ENCODE data around the gene PLEKHJ1.

DNA sequence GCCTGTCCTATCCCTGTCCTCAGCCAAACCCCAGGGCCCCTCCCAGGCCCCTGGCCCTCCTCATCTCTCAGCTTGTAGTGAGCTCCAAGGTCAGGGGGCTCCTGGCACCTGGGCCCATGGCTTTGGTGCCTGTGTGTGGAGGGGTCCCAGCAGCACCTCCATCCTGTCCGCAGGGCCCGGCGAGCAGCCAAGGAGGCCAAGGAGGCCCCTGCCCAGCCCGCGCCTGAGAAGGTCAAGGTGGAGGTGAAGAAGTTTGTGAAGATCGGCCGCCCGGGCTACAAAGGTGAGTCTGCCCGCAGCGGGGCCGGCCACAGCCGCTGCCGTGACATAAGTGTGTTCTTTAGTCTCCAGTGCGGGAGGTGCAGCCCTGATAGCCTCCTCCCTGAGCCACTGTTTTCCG lies 9.1 kb upstream of the PLEKHJ1 start:
- TF ChIP-seq, protein P1, sequence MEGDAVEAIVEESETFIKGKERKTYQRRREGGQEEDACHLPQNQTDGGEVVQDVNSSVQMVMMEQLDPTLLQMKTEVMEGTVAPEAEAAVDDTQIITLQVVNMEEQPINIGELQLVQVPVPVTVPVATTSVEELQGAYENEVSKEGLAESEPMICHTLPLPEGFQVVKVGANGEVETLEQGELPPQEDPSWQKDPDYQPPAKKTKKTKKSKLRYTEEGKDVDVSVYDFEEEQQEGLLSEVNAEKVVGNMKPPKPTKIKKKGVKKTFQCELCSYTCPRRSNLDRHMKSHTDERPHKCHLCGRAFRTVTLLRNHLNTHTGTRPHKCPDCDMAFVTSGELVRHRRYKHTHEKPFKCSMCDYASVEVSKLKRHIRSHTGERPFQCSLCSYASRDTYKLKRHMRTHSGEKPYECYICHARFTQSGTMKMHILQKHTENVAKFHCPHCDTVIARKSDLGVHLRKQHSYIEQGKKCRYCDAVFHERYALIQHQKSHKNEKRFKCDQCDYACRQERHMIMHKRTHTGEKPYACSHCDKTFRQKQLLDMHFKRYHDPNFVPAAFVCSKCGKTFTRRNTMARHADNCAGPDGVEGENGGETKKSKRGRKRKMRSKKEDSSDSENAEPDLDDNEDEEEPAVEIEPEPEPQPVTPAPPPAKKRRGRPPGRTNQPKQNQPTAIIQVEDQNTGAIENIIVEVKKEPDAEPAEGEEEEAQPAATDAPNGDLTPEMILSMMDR (IDR thresholded peaks at IDR 0.05), result no peak
- TF ChIP-seq POLR2A (IDR thresholded peaks at IDR 0.05), result no peak
